Stimulated activated CD4-positive, alpha-beta T cell treated with anti-CD3 and anti-CD28 coated beads, Interleukin-1b, Interleukin-23, amount 100 ng/mL, for 48 hours (primary cell): ENCODE data around the gene SPSB4.

Experiments
- DNase-seq: peaks from one replicate; pipeline ENCODE4 v3.0.0-alpha.2; 2020

SPSB4 gene

GRCh38 chr3:141123677-141124410 lies 72.7 kb downstream of the SPSB4 start:
- DNase-seq: no peak

- no peak for DNase-seq
Measured at GRCh38 chr3:141124715-141125114, 73.6 kb downstream of the SPSB4 start.

GRCh38 chr3:141125351-141125750 lies 74.2 kb downstream of the SPSB4 start:
- no peak for DNase-seq

GRCh38 chr3:141126661-141127343 lies 75.7 kb downstream of the SPSB4 start:
- no peak for DNase-seq

GRCh38 chr3:141127344-141128125 lies 76.4 kb downstream of the SPSB4 start:
- no peak for DNase-seq

- no peak for DNase-seq
Measured at GRCh38 chr3:141128126-141128777, 77.1 kb downstream of the SPSB4 start.

- no peak for DNase-seq
Measured at GRCh38 chr3:141129049-141129448, 77.9 kb downstream of the SPSB4 start.

- no peak for DNase-seq
Measured at GRCh38 chr3:141129541-141130011, 78.4 kb downstream of the SPSB4 start.

- DNase-seq: no peak
Measured at GRCh38 chr3:141143517-141143916, 92.4 kb downstream of the SPSB4 start.

- DNase-seq: no peak
Measured at GRCh38 chr3:141146979-141147470, 95.9 kb downstream of the SPSB4 start.

GRCh38 chr3:141147657-141148056 lies 96.5 kb downstream of the SPSB4 start:
- no peak for DNase-seq

GRCh38 chr3:141148169-141148568 lies 97.0 kb downstream of the SPSB4 start:
- no peak for DNase-seq

- no peak for DNase-seq
Measured at GRCh38 chr3:141148770-141149169, 97.6 kb downstream of the SPSB4 start.

GRCh38 chr3:141150081-141150830 lies 99.1 kb downstream of the SPSB4 start:
- no peak for DNase-seq

- no peak for DNase-seq
Measured at GRCh38 chr3:141150931-141151330, 99.8 kb downstream of the SPSB4 start.

GRCh38 chr3:141151439-141151838 lies 100.3 kb downstream of the SPSB4 start:
- no peak for DNase-seq

GRCh38 chr3:141152130-141152529 lies 101.0 kb downstream of the SPSB4 start:
- no peak for DNase-seq

- DNase-seq: no peak
Measured at GRCh38 chr3:141152801-141153678, 101.9 kb downstream of the SPSB4 start.

- DNase-seq: no peak
Measured at GRCh38 chr3:141153679-141153966, 102.5 kb downstream of the SPSB4 start.

- DNase-seq: no peak
Measured at GRCh38 chr3:141164852-141165251, 113.7 kb downstream of the SPSB4 start.

- no peak for DNase-seq
Measured at GRCh38 chr3:141167681-141168080, 116.5 kb downstream of the SPSB4 start.
